GM18951 (cell line): ENCODE data around the gene WDR45.

ENCODE experiments used
- POLR2A ChIP-seq: IDR thresholded peaks from 4 replicates; pipeline ENCODE4 v1.6.1; 2011; ENCODE audit warnings: mild to moderate bottlenecking; ENCODE audit not compliant: insufficient read length, insufficient read depth; ENCODE audit errors: extremely low read depth
- in situ Hi-C: fragments of 300-500 bp; cut with MboI; formaldehyde crosslinking; loops from one replicate; pipeline ENCODE4 v1.12.0; 2022; ENCODE audit warnings: low sequenced_read_pairs, mixed read lengths, inconsistent platforms; ENCODE audit not compliant: unreplicated experiment

WDR45 gene

GRCh38 chrX:49100704-49101628, 21.3 kb upstream of the WDR45 start:
- TF ChIP-seq POLR2A, result peak; percentile 75
- in situ Hi-C loops, result no loop called here

- in situ Hi-C loops, result no loop called here
- no peak for TF ChIP-seq POLR2A
Measured at GRCh38 chrX:49096419-49096818, 16.7 kb upstream of the WDR45 start.

- in situ Hi-C loops, result no loop called here
- TF ChIP-seq POLR2A, result no peak
Measured at GRCh38 chrX:49089553-49089952, 9.9 kb upstream of the WDR45 start.

GRCh38 chrX:49082271-49082871, 2.7 kb upstream of the WDR45 start:
- in situ Hi-C loops, result no loop called here
- TF ChIP-seq POLR2A, result no peak

GRCh38 chrX:49077941-49078340, 1.7 kb downstream of the WDR45 start:
- in situ Hi-C loops, result no loop called here
- no peak for TF ChIP-seq POLR2A

- in situ Hi-C loops, result no loop called here
Measured at GRCh38 chrX:49075347-49075746, 4.3 kb downstream of the WDR45 start.

GRCh38 chrX:49073601-49074575, 5.8 kb downstream of the WDR45 start, which contains the start of gene PRAF2:
Gene PRAF2 (minus strand): TSS chrX:49074002. CDS start chrX:49073987, 15 bp downstream.
- in situ Hi-C loops, result no loop called here
- TF ChIP-seq POLR2A, result peak; percentile 36

More at GRCh38 chrX:49075347-49075746, 4.3 kb downstream of the WDR45 start:
- TF ChIP-seq POLR2A, result no peak

GRCh38 chrX:49072712-49073095, 7.0 kb downstream of the WDR45 start:
- in situ Hi-C loops, result no loop called here

GRCh38 chrX:49071877-49072711, 7.6 kb downstream of the WDR45 start:
- TF ChIP-seq POLR2A, result no peak
- in situ Hi-C loops, result no loop called here

More at GRCh38 chrX:49072712-49073095, 7.0 kb downstream of the WDR45 start:
- no peak for TF ChIP-seq POLR2A

- in situ Hi-C loops, result no loop called here
- no peak for TF ChIP-seq POLR2A
Measured at GRCh38 chrX:49070988-49071387, 8.7 kb downstream of the WDR45 start.

GRCh38 chrX:49069038-49069437, 10.6 kb downstream of the WDR45 start:
- in situ Hi-C loops, result no loop called here
- TF ChIP-seq POLR2A, result no peak

GRCh38 chrX:49067285-49068120, 12.2 kb downstream of the WDR45 start:
- in situ Hi-C loops, result no loop called here
- no peak for TF ChIP-seq POLR2A

- in situ Hi-C loops, result no loop called here
- TF ChIP-seq POLR2A, result no peak
Measured at GRCh38 chrX:49066690-49067089, 13.0 kb downstream of the WDR45 start.
